Bronchial epithelial cell (primary cell): ENCODE measurements around the gene PARL. TPM values are rescaled to one million over a fixed set of nuclear protein-coding genes. Genes with fewer than 3 reads are reported as not detected.
A peak's percentile ranks its signal among the peaks of the same experiment; 100 is the strongest.

Experiments used
- DNase-seq: peaks from one replicate; pipeline ENCODE4 v3.0.0-alpha.2; 2010; ENCODE audit warnings: low read depth
- FAIRE-seq: peaks from 2 replicates; lab custom pipeline; 2011; peaks lifted over from hg19 to GRCh38; lab: Jason Lieb, UNC
- H3K27me3 ChIP-seq: 2 replicates; pipeline ENCODE4 v1.5.1; 2011; ENCODE audit warnings: low read length; ENCODE audit not compliant: control insufficient read depth, insufficient read depth
- H3K36me3 ChIP-seq: 2 replicates; pipeline ENCODE4 v1.5.1; 2011; ENCODE audit warnings: low read length; ENCODE audit not compliant: control insufficient read depth, insufficient read depth
- H3K4me3 ChIP-seq: 2 replicates; pipeline ENCODE4 v1.5.1; 2011; ENCODE audit warnings: mild to moderate bottlenecking, low read depth, low read length, control low read depth
- CTCF ChIP-seq: IDR thresholded peaks from 2 replicates; pipeline ENCODE4 v1.5.1; 2011; ENCODE audit warnings: mild to moderate bottlenecking, moderate library complexity, low read length, control low read depth, inconsistent platforms; ENCODE audit not compliant: insufficient read depth, severe bottlenecking
- total RNA-seq: library from RNA; depleted of rRNA; stranded (reverse); fragments of >200 nt; gene quantifications from 2 replicates; pipeline ENCODE4 v1.2.1, GENCODE V29; 2014

Gene PARL
- total RNA-seq, 1 donor from 2014 or later: 75.6 TPM

- DNase-seq (no peak), FAIRE-seq (no peak)
- Histone ChIP-seq H3K36me3 (peaks cover 23% of the 10 kb centered on the region), H3K4me3 (no peak overlapping the region), H3K27me3 (no peaks in the 10 kb centered on the region)
- TF ChIP-seq CTCF: no peak
Measured at GRCh38 chr3:183809270-183809669, 75.4 kb downstream of the PARL start.

- FAIRE-seq (no peak), DNase-seq (no peak)
- no peak for TF ChIP-seq CTCF
- Histone ChIP-seq H3K27me3 (no peaks in the 10 kb centered on the region), H3K36me3 (peaks cover 27% of the 10 kb centered on the region), H3K4me3 (no peak overlapping the region)
Measured at GRCh38 chr3:183808355-183808754, 76.3 kb downstream of the PARL start.

- H3K36me3 ChIP-seq: peaks cover 28% of the 10 kb centered on the region
- peak; percentile 7 for FAIRE-seq
- DNase-seq: no peak
- no peak overlapping the region for H3K4me3 ChIP-seq
- no peak for TF ChIP-seq CTCF
- H3K27me3 ChIP-seq: no peaks in the 10 kb centered on the region
Measured at GRCh38 chr3:183807881-183808280, 76.8 kb downstream of the PARL start.

- Histone ChIP-seq H3K27me3 (no peaks in the 10 kb centered on the region), H3K36me3 (peaks cover 30% of the 10 kb centered on the region), H3K4me3 (no peak overlapping the region)
- FAIRE-seq: no peak
- no peak for TF ChIP-seq CTCF
- DNase-seq: no peak
Measured at GRCh38 chr3:183807209-183807728, 77.4 kb downstream of the PARL start.

GRCh38 chr3:183802989-183803388 is 81.7 kb downstream of the PARL start:
- H3K4me3 ChIP-seq: no peak overlapping the region
- no peak for FAIRE-seq
- peak; percentile 15 for DNase-seq
- no peak for TF ChIP-seq CTCF
- peaks cover 36% of the 10 kb centered on the region for H3K36me3 ChIP-seq
- no peaks in the 10 kb centered on the region for H3K27me3 ChIP-seq

GRCh38 chr3:183801601-183802000 is 83.1 kb downstream of the PARL start:
- no peak for DNase-seq
- Histone ChIP-seq H3K36me3 (peaks cover 28% of the 10 kb centered on the region), H3K4me3 (no peak overlapping the region), H3K27me3 (no peaks in the 10 kb centered on the region)
- no peak for FAIRE-seq
- no peak for TF ChIP-seq CTCF
